Lung (tissue), 12 donors: ENCODE data around the gene HEPHL1. TPM values are rescaled to one million over a fixed set of nuclear protein-coding genes. Genes with fewer than 3 reads are reported as not detected.

Experiments used
- ATAC-seq: fragments of 200-7000 bp; cut with Tn5 transposase; one replicate; pipeline ENCODE4 v1.9.1; 2020; ENCODE audit warnings: moderate number of reproducible peaks; ENCODE audit not compliant: insufficient read depth, low FRiP score
- DNase-seq, 3 donors: peaks; one replicate each; pipeline ENCODE4 v3.0.0-alpha.2; 2013 to 2017
- H3K27ac ChIP-seq, 2 donors: one replicate each; pipeline ENCODE4 v1.5.1; 2013; ENCODE audit warnings: mild to moderate bottlenecking in 2 of 2, moderate library complexity in 2 of 2, control low read depth in 1 of 2, inconsistent platforms in 1 of 2, low read depth in 1 of 2, low read length in 1 of 2
- H3K27me3 ChIP-seq, 3 donors: one replicate each; pipeline ENCODE4 v1.5.1; 2013; ENCODE audit warnings: low read length in 2 of 3; ENCODE audit not compliant: control insufficient read depth in 3 of 3, insufficient read depth in 3 of 3
- H3K36me3 ChIP-seq, 4 donors: one replicate each; pipeline ENCODE4 v1.5.1; 2013; ENCODE audit warnings: low read length in 4 of 4, mild to moderate bottlenecking in 1 of 4, moderate library complexity in 1 of 4; ENCODE audit not compliant: control insufficient read depth in 4 of 4, insufficient read depth in 4 of 4
- H3K4me1 ChIP-seq, 5 donors: one replicate each; pipeline ENCODE4 v1.5.1; 2013; ENCODE audit warnings: low read length in 5 of 5, mild to moderate bottlenecking in 2 of 5, moderate library complexity in 1 of 5; ENCODE audit not compliant: control insufficient read depth in 5 of 5, insufficient read depth in 5 of 5
- H3K4me3 ChIP-seq: one replicate; pipeline ENCODE4 v1.5.1; 2013; ENCODE audit warnings: mild to moderate bottlenecking, control low read depth, moderate library complexity
- H3K9ac ChIP-seq, 2 donors: one replicate each; pipeline ENCODE4 v1.5.1; 2013; ENCODE audit warnings: low read length in 2 of 2, control low read depth in 1 of 2; ENCODE audit not compliant: insufficient read depth in 1 of 2
- H3K9me3 ChIP-seq, 4 donors: one replicate each; pipeline ENCODE4 v1.5.1; 2013; ENCODE audit warnings: low read length in 3 of 4, mild to moderate bottlenecking in 1 of 4, moderate library complexity in 1 of 4; ENCODE audit not compliant: control insufficient read depth in 4 of 4, insufficient read depth in 3 of 4
- CTCF ChIP-seq: IDR thresholded peaks from 2 replicates; pipeline ENCODE4 v1.5.1; 2012; ENCODE audit warnings: mild to moderate bottlenecking; ENCODE audit errors: control extremely low read depth, extremely low read depth
- WGBS, 2 donors: extraction: QIAGEN DNeasy Blood & Tissue Kit; methylation state at CpG; one replicate each; pipeline ENCODE4 v1.1.7; 2013; 5-methylcytosine and 5-hydroxymethylcytosine counted together
- polyA plus RNA-seq, 2 donors: library from polyadenylated mRNA; stranded (reverse); fragments of 200-250 nt; gene quantifications; one replicate each; pipeline ENCODE4 v1.2.1, GENCODE V29; 2013
- total RNA-seq, 2 donors: library from RNA; depleted of rRNA in 1 of 2; stranded (reverse); fragments of >200 nt in 1 of 2; gene quantifications; one replicate each; pipeline ENCODE4 v1.2.1, GENCODE V29; 2014 to 2021
- donor health status: control.
- donor health status: control.
- donor health status: Bipolar disorder and iron deficiency.
- donor health status: healthy.
- donor health status: DM: yes; HTN: yes; CAD: no.

Gene HEPHL1
- total and polyA plus RNA-seq, 4 donors: not detected

GRCh38 chr11:93984936-93985335 is 36.2 kb upstream of the HEPHL1 start:
- DNase-seq: peak in 1 of 3 donors; percentile 20
- Histone ChIP-seq H3K27me3 (no peaks in the 10 kb centered on the region), H3K27ac (no peak overlapping the region), H3K9ac (no peak overlapping the region), H3K4me1 (peaks cover 0 to 13% (median 10%) of the 10 kb centered on the region in 5 donors), H3K9me3 (peaks cover 0 to 2% (median 0%) of the 10 kb centered on the region in 4 donors), H3K4me3 (no peak overlapping the region), H3K36me3 (no peaks in the 10 kb centered on the region)
- TF ChIP-seq CTCF: no peak
- WGBS, 2 donors: 47 to 55% methylated on average over 2 of the region's 2 CpGs
- ATAC-seq: no peak

GRCh38 chr11:93986716-93987115 is 34.4 kb upstream of the HEPHL1 start:
- whole genome bisulfite sequencing, 2 donors: 45 to 66% methylated on average over 3 of the region's 3 CpGs
- ATAC-seq (peak; percentile 78), DNase-seq (peak in 2 of 3 donors; percentile 45 to 51)
- no peaks in the 10 kb centered on the region for H3K36me3 ChIP-seq
- H3K27me3 ChIP-seq: no peaks in the 10 kb centered on the region
- no peak overlapping the region for H3K27ac ChIP-seq
- peaks cover 0 to 13% (median 10%) of the 10 kb centered on the region in 5 donors for H3K4me1 ChIP-seq
- TF ChIP-seq CTCF: no peak
- H3K9ac ChIP-seq: no peak overlapping the region
- H3K4me3 ChIP-seq: no peak overlapping the region
- H3K9me3 ChIP-seq: peaks cover 0 to 2% (median 0%) of the 10 kb centered on the region in 4 donors

GRCh38 chr11:93988455-93988854 is 32.7 kb upstream of the HEPHL1 start:
- Histone ChIP-seq H3K9ac (no peak overlapping the region), H3K4me1 (peaks cover 0 to 13% (median 10%) of the 10 kb centered on the region in 5 donors), H3K9me3 (peaks cover 0 to 14% (median 0%) of the 10 kb centered on the region in 4 donors), H3K27ac (no peak overlapping the region), H3K36me3 (no peaks in the 10 kb centered on the region), H3K4me3 (no peak overlapping the region), H3K27me3 (no peaks in the 10 kb centered on the region)
- no peak for TF ChIP-seq CTCF
- 63 to 75% methylated on average over 1 of the region's 1 CpG for WGBS, 2 donors
- ATAC-seq: no peak
- no peak for DNase-seq

GRCh38 chr11:93988912-93989311 is 32.2 kb upstream of the HEPHL1 start:
- TF ChIP-seq CTCF: no peak
- no peaks in the 10 kb centered on the region for H3K27me3 ChIP-seq
- no peaks in the 10 kb centered on the region for H3K36me3 ChIP-seq
- H3K4me3 ChIP-seq: no peak overlapping the region
- H3K9me3 ChIP-seq: peaks cover 0 to 15% (median 0%) of the 10 kb centered on the region in 4 donors
- DNase-seq (no peak), ATAC-seq (no peak)
- H3K9ac ChIP-seq: no peak overlapping the region
- H3K4me1 ChIP-seq: peaks cover 0 to 13% (median 10%) of the 10 kb centered on the region in 5 donors
- WGBS, 2 donors: 85 to 90% methylated on average over 3 of the region's 3 CpGs
- H3K27ac ChIP-seq: no peak overlapping the region
